H1 (cell line): ENCODE measurements around the gene ADD1. TPM values are rescaled to one million over a fixed set of nuclear protein-coding genes. Genes with fewer than 3 reads are reported as not detected.

ENCODE experiments used
- SRF ChIP-seq: IDR thresholded peaks from 2 replicates; pipeline ENCODE4 v1.6.1; 2011; ENCODE audit warnings: mild to moderate bottlenecking, low read depth, low read length, moderate library complexity
- polyA plus RNA-seq, 7 experiments: library from polyadenylated mRNA; depleted of rRNA in 3 of 7; stranded (reverse) in 5 of 7; unstranded in 2 of 7; fragments of >200 nt in 5 of 7; fragments of 200-250 nt in 2 of 7; gene quantifications; 1 replicate in 5 of 7; 2 replicates in 1 of 7; 4 replicates in 1 of 7; pipeline versions ENCODE4 v1.2.1 to v1.2.3, GENCODE V29; 2011 to 2013; ENCODE audit warnings: missing spikeins in 2 of 7, mixed read lengths in 2 of 7
- total RNA-seq: library from RNA; stranded (reverse); fragmentation: NEBNext Ultra II Directional; extraction: Animal tissue kit (Norgen Biotek cat#: 25700); gene quantifications from 2 replicates; pipeline ENCODE4 v1.2.1, GENCODE V29; 2021

The ADD1 gene
- total and polyA plus RNA-seq, 2 of the 8 experiments (the other 6 are each of a cell fraction or from before 2014, with no cell fraction given): 113 to 143 TPM

GRCh38 chr4:2930135-2930757 is 86.6 kb downstream of the ADD1 start (continued):
- TF ChIP-seq SRF: no peak
